Measurements from ENCODE around the gene DCST2. TPM values are rescaled to one million over a fixed set of nuclear protein-coding genes. Genes with fewer than 3 reads are reported as not detected.

The DCST2 gene
- polyA plus RNA-seq, 3 donors, result 2.6 TPM; not detected in 2

- Mint-ChIP-seq H3K27me3 (ENCODE audit: low read depth in 3 of 3) (peaks cover 0 to 6% (median 5%) of the 10 kb centered on the region in 3 donors), H3K9me3 (peaks cover 0 to 2% (median 0%) of the 10 kb centered on the region in 7 donors), H3K36me3 (peaks cover 29 to 45% of the 10 kb centered on the region in 2 donors), H3K4me1 (peaks cover 56% of the 10 kb centered on the region), H3K27ac (peak overlapping the region in 5 of 7 donors; percentile 20 to 65 (median 55)), H3K4me3 (no peak overlapping the region)
- Histone ChIP-seq H3K4me1 (ENCODE audit: control insufficient read depth in 1 of 2, insufficient read depth in 2 of 2, low read length in 2 of 2) (peaks cover 43 to 52% of the 10 kb centered on the region in 2 donors), H3K27ac (ENCODE audit: low read depth in 1 of 2, low read length in 2 of 2) (no peak overlapping the region), H2AFZ (ENCODE audit: insufficient read depth, low read depth, low read length, poor library complexity, severe bottlenecking) (no peak overlapping the region), H3K79me2 (ENCODE audit: insufficient read depth, low read length) (peaks cover 32% of the 10 kb centered on the region), H3K4me3 (replicated peaks in 1 of 3; ENCODE audit: low read depth in 2 of 3, low read length in 3 of 3) (no peak overlapping the region), H3K27me3 (ENCODE audit: control insufficient read depth in 2 of 2, insufficient read depth in 2 of 2, low read length in 2 of 2) (no peaks in the 10 kb centered on the region), H4K20me1 (ENCODE audit: insufficient read depth, low read length) (peaks cover 73% of the 10 kb centered on the region), H3K4me2 (replicated peaks; ENCODE audit: extremely low read depth, low read length, poor library complexity, severe bottlenecking) (no peak overlapping the region), H3K9ac (ENCODE audit: insufficient read depth, low read length, poor library complexity, severe bottlenecking) (no peak overlapping the region), H3K36me3 (replicated peaks in 1 of 2; ENCODE audit: control insufficient read depth in 1 of 2, insufficient read depth in 2 of 2, low read length in 2 of 2) (peaks cover 36 to 37% of the 10 kb centered on the region in 2 donors), H3K9me3 (replicated peaks in 1 of 2; ENCODE audit: control insufficient read depth in 1 of 2, insufficient read depth in 1 of 2, low read length in 2 of 2) (no peaks in the 10 kb centered on the region)
- no peak for DNase-seq
- intact Hi-C loops (cut with micrococcal nuclease), result loop anchor here in 1 of 2 donors (5.0 kb wide), 2 partner anchors 37 to 57 kb away; partner anchors contain the start of genes FLAD1 and PYGO2
- WGBS (ENCODE audit: insufficient coverage), result 90% methylated on average over 11 of the region's 11 CpGs
- no peak for TF ChIP-seq CTCF (IDR thresholded peaks at IDR 0.05)
These were observed 14.0 kb downstream of the DCST2 start for GRCh38 chr1:155019377-155020245.

GRCh38 chr1:155018617-155019348 is 14.8 kb downstream of the DCST2 start:
- peaks cover 0 to 2% (median 0%) of the 10 kb centered on the region in 7 donors for H3K9me3 Mint-ChIP-seq
- Histone ChIP-seq H3K9ac (ENCODE audit: insufficient read depth, low read length, poor library complexity, severe bottlenecking) (no peak overlapping the region), H3K79me2 (ENCODE audit: insufficient read depth, low read length) (peaks cover 40% of the 10 kb centered on the region), H2AFZ (ENCODE audit: insufficient read depth, low read depth, low read length, poor library complexity, severe bottlenecking) (no peak overlapping the region), H3K9me3 (replicated peaks in 1 of 2; ENCODE audit: control insufficient read depth in 1 of 2, insufficient read depth in 1 of 2, low read length in 2 of 2) (no peaks in the 10 kb centered on the region), H3K27me3 (ENCODE audit: control insufficient read depth in 2 of 2, insufficient read depth in 2 of 2, low read length in 2 of 2) (no peaks in the 10 kb centered on the region), H3K4me3 (replicated peaks in 1 of 3; ENCODE audit: low read depth in 2 of 3, low read length in 3 of 3) (no peak overlapping the region), H3K4me1 (ENCODE audit: control insufficient read depth in 1 of 2, insufficient read depth in 2 of 2, low read length in 2 of 2) (peaks cover 51 to 60% of the 10 kb centered on the region in 2 donors), H3K27ac (ENCODE audit: low read depth in 1 of 2, low read length in 2 of 2) (no peak overlapping the region), H3K4me2 (replicated peaks; ENCODE audit: extremely low read depth, low read length, poor library complexity, severe bottlenecking) (no peak overlapping the region), H3K36me3 (replicated peaks in 1 of 2; ENCODE audit: control insufficient read depth in 1 of 2, insufficient read depth in 2 of 2, low read length in 2 of 2) (peaks cover 44 to 45% of the 10 kb centered on the region in 2 donors), H4K20me1 (ENCODE audit: insufficient read depth, low read length) (peaks cover 81% of the 10 kb centered on the region)
- no peak for TF ChIP-seq CTCF (IDR thresholded peaks at IDR 0.05)
- H3K27me3 Mint-ChIP-seq (ENCODE audit: low read depth in 3 of 3), result peaks cover 0 to 5% (median 3%) of the 10 kb centered on the region in 3 donors
- intact Hi-C loops (cut with micrococcal nuclease), result loop anchor here in 1 of 2 donors (5.0 kb wide), 2 partner anchors 36 to 56 kb away; partner anchors contain the start of genes FLAD1 and PYGO2
- no peak for DNase-seq
- 90% methylated on average over 3 of the region's 8 CpGs for WGBS (ENCODE audit: insufficient coverage)
- H3K36me3 Mint-ChIP-seq, result peaks cover 37 to 53% of the 10 kb centered on the region in 2 donors
- H3K4me1 Mint-ChIP-seq, result peaks cover 64% of the 10 kb centered on the region
- peak overlapping the region in 3 of 7 donors; percentile 14 to 61 (median 55) for H3K27ac Mint-ChIP-seq
- no peak overlapping the region for H3K4me3 Mint-ChIP-seq
